Endothelial cell of umbilical vein (primary cell): ENCODE data around the gene ZNF385B. TPM values are rescaled to one million over a fixed set of nuclear protein-coding genes. Genes with fewer than 3 reads are reported as not detected.

ENCODE experiments used
- BruUV-seq: library from RNA; stranded (reverse); fragments of 400-500 nt; replicated peaks from 2 replicates; lab custom pipeline; 2021; lab: Mats Ljungman, UMichigan
- CTCF ChIA-PET: fragments of 300-600, 350-600 bp; sonication (Branson Sonifier 250); formaldehyde crosslinking; loops from one replicate; lab custom pipeline; 2021; ENCODE audit warnings: antibody characterized with exemption, inconsistent platforms; lab: Charles Lee
- POLR2A ChIA-PET: fragments of 300-600, 350-600 bp; sonication (Branson Sonifier 250); formaldehyde crosslinking; loops from one replicate; lab custom pipeline; 2021; ENCODE audit warnings: antibody characterized with exemption, inconsistent platforms; lab: Charles Lee
- DNase-seq: peaks from one replicate; pipeline ENCODE4 v3.0.0-alpha.2; 2011; ENCODE audit warnings: low read depth, low spot score
- FAIRE-seq: peaks from 2 replicates; lab custom pipeline; 2011; peaks lifted over from hg19 to GRCh38; lab: Jason Lieb, UNC
- H2AFZ ChIP-seq: 2 replicates; pipeline ENCODE4 v1.6.0; 2012; ENCODE audit warnings: low read depth, low read length, control low read depth, inconsistent platforms
- H3K27ac ChIP-seq: 2 replicates; pipeline ENCODE4 v1.5.1; 2011; ENCODE audit warnings: low read depth, mild to moderate bottlenecking, control low read depth, low read length, moderate library complexity; ENCODE audit not compliant: insufficient read depth
- H3K27me3 ChIP-seq, 2 experiments: 2 replicates each; pipeline versions ENCODE4 v1.6.0 to v1.6.1; 2011; ENCODE audit warnings: low read length in 2 of 2, mixed read lengths in 1 of 2; ENCODE audit not compliant: control insufficient read depth in 2 of 2, insufficient read depth in 2 of 2
- H3K36me3 ChIP-seq, 2 experiments: 2 replicates in 1 of 2; 3 replicates in 1 of 2; pipeline ENCODE4 v1.5.1; 2011; ENCODE audit warnings: low read length in 2 of 2, mild to moderate bottlenecking in 1 of 2, moderate library complexity in 1 of 2; ENCODE audit not compliant: control insufficient read depth in 2 of 2, insufficient read depth in 2 of 2; ENCODE audit errors: extremely low read depth in 1 of 2
- H3K4me1 ChIP-seq: 3 replicates; pipeline ENCODE4 v1.5.1; 2011; ENCODE audit warnings: mild to moderate bottlenecking, low read length; ENCODE audit not compliant: control insufficient read depth, insufficient read depth; ENCODE audit errors: extremely low read depth
- H3K4me2 ChIP-seq: 2 replicates; pipeline ENCODE4 v1.6.1; 2011; ENCODE audit warnings: low read length, control low read depth, mixed read lengths; ENCODE audit not compliant: insufficient read depth
- H3K4me3 ChIP-seq, 3 experiments: fragments of 200-600 bp in 1 of 3; sonication (generic), shearing (Covaris generic) in 1 of 3; replicated peaks in 1 of 3; 2 replicates each; pipeline ENCODE4 v1.5.1; 2011 to 2016; ENCODE audit warnings: control low read depth in 3 of 3, low read length in 3 of 3, mild to moderate bottlenecking in 2 of 3, inconsistent platforms in 1 of 3, low read depth in 1 of 3, moderate library complexity in 1 of 3; ENCODE audit not compliant: insufficient read depth in 1 of 3
- H3K79me2 ChIP-seq: 2 replicates; pipeline ENCODE4 v1.6.0; 2012; ENCODE audit warnings: low read length, inconsistent platforms; ENCODE audit not compliant: control insufficient read depth, insufficient read depth
- H3K9ac ChIP-seq: replicated peaks from 2 replicates; pipeline ENCODE3; 2011; ENCODE audit warnings: low read length, control low read depth; ENCODE audit not compliant: insufficient read depth; ENCODE audit errors: extremely low read depth
- H3K9me1 ChIP-seq: replicated peaks from 3 replicates; pipeline ENCODE4 v1.6.0; 2011; ENCODE audit warnings: mild to moderate bottlenecking, low read length; ENCODE audit not compliant: control insufficient read depth, insufficient read depth; ENCODE audit errors: extremely low read depth
- H3K9me3 ChIP-seq: replicated peaks from 2 replicates; pipeline ENCODE4 v1.5.1; 2012; ENCODE audit warnings: low read length, inconsistent platforms; ENCODE audit not compliant: control insufficient read depth, insufficient read depth
- H4K20me1 ChIP-seq: replicated peaks from 2 replicates; pipeline ENCODE3; 2011; ENCODE audit warnings: mild to moderate bottlenecking, low read length; ENCODE audit not compliant: control insufficient read depth, insufficient read depth; ENCODE audit errors: extremely low read depth
- EZH2 ChIP-seq: IDR thresholded peaks from 2 replicates; pipeline ENCODE4 v1.6.1; 2012; ENCODE audit warnings: borderline replicate concordance, low read depth, mild to moderate bottlenecking, moderate library complexity, low read length, inconsistent platforms; ENCODE audit not compliant: severe bottlenecking
- FOS ChIP-seq: IDR thresholded peaks from 2 replicates; pipeline ENCODE4 v1.6.1; 2011; ENCODE audit warnings: mild to moderate bottlenecking, low read length, moderate library complexity, borderline replicate concordance; ENCODE audit not compliant: insufficient read depth
- GATA2 ChIP-seq: IDR thresholded peaks from 2 replicates; pipeline ENCODE4 v1.7.0; 2011; ENCODE audit warnings: low read depth, mild to moderate bottlenecking, moderate library complexity, mixed read lengths, low read length; ENCODE audit not compliant: insufficient read length, insufficient read depth
- JUN ChIP-seq: IDR thresholded peaks from 2 replicates; pipeline ENCODE4 v1.6.1; 2011; ENCODE audit warnings: borderline replicate concordance, low read depth; ENCODE audit not compliant: insufficient read length, insufficient read depth
- MYC ChIP-seq: IDR thresholded peaks from one replicate; pipeline ENCODE4 v1.6.1; 2011; ENCODE audit warnings: mild to moderate bottlenecking, low read depth, low read length
- POLR2A ChIP-seq: IDR thresholded peaks from 2 replicates; pipeline ENCODE4 v1.6.1; 2012; ENCODE audit warnings: low read depth, mild to moderate bottlenecking, control low read depth, low read length
- POLR2AphosphoS5 ChIP-seq: IDR thresholded peaks from 2 replicates; pipeline ENCODE4 v1.6.1; 2012; ENCODE audit warnings: low read depth, mild to moderate bottlenecking, control low read depth, low read length, moderate library complexity; ENCODE audit not compliant: insufficient read depth
- dilution Hi-C: fragments of 300-500 bp; cut with MboI; formaldehyde crosslinking; loops from one replicate; pipeline ENCODE4 v1.15.0; 2019; ENCODE audit warnings: low sequenced_read_pairs; ENCODE audit not compliant: extremely low pct_ligation_motif_present
- intact Hi-C: fragments of 100-400 bp; cut with micrococcal nuclease; formaldehyde crosslinking; loops from one replicate; pipeline ENCODE4 v1.10.0; 2022
- polyA plus RNA-seq, 4 experiments: library from polyadenylated mRNA; depleted of rRNA in 3 of 4; stranded (reverse) in 3 of 4; unstranded in 1 of 4; fragments of >200 nt; gene quantifications; 2 replicates each; pipeline versions ENCODE4 v1.2.1 to v1.2.3, GENCODE V29; 2011 to 2012; ENCODE audit warnings: missing spikeins in 1 of 4
- total RNA-seq: library from RNA; stranded (reverse); gene quantifications from 2 replicates; pipeline ENCODE4 v1.2.3, GENCODE V29; 2021
- TF ChIP-seq, protein P1 (sequence below): IDR thresholded peaks from 2 replicates; pipeline ENCODE4 v1.6.1; 2011; ENCODE audit not compliant: insufficient read depth, insufficient read length
- TF ChIP-seq, protein P2 (sequence below), 2 donors: IDR thresholded peaks; 1 replicate in 1 of 2; 2 replicates in 1 of 2; pipeline ENCODE4 v1.5.1; 2011; ENCODE audit warnings: low read length in 2 of 2, mild to moderate bottlenecking in 2 of 2, moderate library complexity in 2 of 2, control low read depth in 1 of 2, inconsistent platforms in 1 of 2, low read depth in 1 of 2; ENCODE audit not compliant: insufficient read depth in 1 of 2; ENCODE audit errors: extremely low read depth in 1 of 2

Gene ZNF385B
- total and polyA plus RNA-seq, 2 donors (not counting 3 experiments of a cell fraction or from before 2014, with no cell fraction given), result not detected

DNA sequence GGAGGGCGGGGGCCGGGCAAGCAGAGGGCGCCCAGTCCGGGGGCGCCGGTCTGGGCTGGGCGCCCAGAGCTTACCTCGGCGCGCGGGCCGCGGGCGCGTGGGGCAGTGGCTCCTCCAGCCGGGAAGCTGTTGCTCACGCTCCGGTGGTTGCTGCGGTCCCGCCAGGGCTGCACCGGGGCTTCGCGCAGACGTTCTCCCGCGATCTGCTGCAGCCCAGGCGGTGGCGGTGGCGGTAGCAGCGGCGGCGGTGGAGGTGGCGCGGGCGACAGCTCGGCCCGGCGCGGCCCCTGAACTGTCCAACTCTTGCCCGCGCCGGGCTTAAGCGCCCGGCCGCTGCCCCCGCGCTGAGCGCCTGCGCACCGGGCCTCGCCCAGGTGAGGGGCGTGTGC lies 391 bp downstream of the ZNF385B start:
- Histone ChIP-seq H3K36me3 (no peaks in the 10 kb centered on the region), H3K27me3 (peaks cover 53 to 59% of the 10 kb centered on the region in 2 experiments), H4K20me1 (no peaks in the 10 kb centered on the region), H3K4me3 (peak overlapping the region in 1 of 3 experiments; percentile 26), H3K9me3 (no peaks in the 10 kb centered on the region), H3K4me2 (peak overlapping the region; percentile 8), H3K79me2 (no peaks in the 10 kb centered on the region), H3K4me1 (no peaks in the 10 kb centered on the region), H3K9me1 (no peaks in the 10 kb centered on the region), H2AFZ (no peak overlapping the region), H3K9ac (no peak overlapping the region), H3K27ac (no peak overlapping the region)
- BruUV-seq, result no TSS peak
- POLR2A ChIA-PET, result no interaction called here
- dilution Hi-C loops, result no loop called here
- FAIRE-seq (no peak), DNase-seq (no peak)
- TF ChIP-seq POLR2A (no peak), JUN (no peak), EZH2 (no peak), FOS (no peak), POLR2AphosphoS5 (no peak), GATA2 (no peak), MYC (no peak)
- TF ChIP-seq, protein P1, sequence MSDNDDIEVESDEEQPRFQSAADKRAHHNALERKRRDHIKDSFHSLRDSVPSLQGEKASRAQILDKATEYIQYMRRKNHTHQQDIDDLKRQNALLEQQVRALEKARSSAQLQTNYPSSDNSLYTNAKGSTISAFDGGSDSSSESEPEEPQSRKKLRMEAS, result no peak
- TF ChIP-seq, protein P2, sequence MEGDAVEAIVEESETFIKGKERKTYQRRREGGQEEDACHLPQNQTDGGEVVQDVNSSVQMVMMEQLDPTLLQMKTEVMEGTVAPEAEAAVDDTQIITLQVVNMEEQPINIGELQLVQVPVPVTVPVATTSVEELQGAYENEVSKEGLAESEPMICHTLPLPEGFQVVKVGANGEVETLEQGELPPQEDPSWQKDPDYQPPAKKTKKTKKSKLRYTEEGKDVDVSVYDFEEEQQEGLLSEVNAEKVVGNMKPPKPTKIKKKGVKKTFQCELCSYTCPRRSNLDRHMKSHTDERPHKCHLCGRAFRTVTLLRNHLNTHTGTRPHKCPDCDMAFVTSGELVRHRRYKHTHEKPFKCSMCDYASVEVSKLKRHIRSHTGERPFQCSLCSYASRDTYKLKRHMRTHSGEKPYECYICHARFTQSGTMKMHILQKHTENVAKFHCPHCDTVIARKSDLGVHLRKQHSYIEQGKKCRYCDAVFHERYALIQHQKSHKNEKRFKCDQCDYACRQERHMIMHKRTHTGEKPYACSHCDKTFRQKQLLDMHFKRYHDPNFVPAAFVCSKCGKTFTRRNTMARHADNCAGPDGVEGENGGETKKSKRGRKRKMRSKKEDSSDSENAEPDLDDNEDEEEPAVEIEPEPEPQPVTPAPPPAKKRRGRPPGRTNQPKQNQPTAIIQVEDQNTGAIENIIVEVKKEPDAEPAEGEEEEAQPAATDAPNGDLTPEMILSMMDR (IDR thresholded peaks at IDR 0.05; ENCODE audit: extremely low read depth in 1 of 2, insufficient read depth in 1 of 2, low read depth in 1 of 2, low read length in 2 of 2), result no peak
- intact Hi-C loops, result no loop called here
- CTCF ChIA-PET, result interaction anchor here (1.1 kb wide), 1 partner anchor 38 kb away, joined by 4 read pairs; no protein-coding TSS in a partner anchor
